NT2/D1 (cell line): ENCODE measurements around the gene SYK.

Experiments
- SUZ12 ChIP-seq: IDR thresholded peaks from 2 replicates; pipeline ENCODE4 v1.6.1; 2011; ENCODE audit not compliant: insufficient read length, insufficient read depth; ENCODE audit errors: extremely low read depth
- ZNF274 ChIP-seq: IDR thresholded peaks from 2 replicates; pipeline ENCODE4 v1.6.1; 2011; ENCODE audit warnings: mild to moderate bottlenecking, low read depth, low read length

DNA sequence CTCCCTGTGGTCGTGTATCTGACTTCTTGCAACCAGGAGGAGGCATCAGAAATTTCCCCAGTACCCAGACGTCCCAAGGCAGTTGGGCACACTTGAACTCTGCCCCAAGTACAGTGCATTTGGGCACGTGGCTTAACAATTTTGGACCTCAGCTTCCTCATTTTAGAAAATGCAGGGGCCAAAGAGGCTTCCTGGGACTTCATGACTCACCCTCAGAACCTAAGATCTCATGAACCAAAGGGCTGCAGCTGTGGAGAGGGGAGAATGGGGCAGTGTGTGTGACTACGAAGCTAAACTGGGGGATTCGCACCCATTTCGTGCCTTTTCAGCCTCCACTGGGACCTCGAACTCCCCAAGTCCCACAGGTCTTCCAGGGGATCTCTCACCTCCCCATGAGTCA, 59.2 kb downstream of the SYK start:
- TF ChIP-seq ZNF274: no peak
- no peak for TF ChIP-seq SUZ12
